ENCODE measurements around the gene KLRC1.
A peak's percentile ranks its signal among the peaks of the same experiment; 100 is the strongest.
"Not testable (repeated sequence)": the region's sequence is repeated elsewhere in the genome, so short reads cannot be mapped to it uniquely, and the experiment has no call there.

The KLRC1 gene

GRCh38 chr12:10409392-10409791 lies 43.8 kb downstream of the KLRC1 start, which contains the start of gene KLRC4:
TSS of gene KLRC4 (minus strand) at chr12:10409757. CDS start at chr12:10409575, 182 bp downstream.
- DNase-seq (ENCODE audit: insufficient read length, low spot score) (no peak), FAIRE-seq (no peak)
- no peak for TF ChIP-seq POLR2AphosphoS5 (IDR thresholded peaks at IDR 0.05; ENCODE audit: low read depth, low read length)
- no peak for TF ChIP-seq PAX5 (IDR thresholded peaks at IDR 0.05; ENCODE audit: insufficient read depth, low read length, severe bottlenecking)
- no peak for TF ChIP-seq POLR2A (IDR thresholded peaks at IDR 0.05; ENCODE audit: low read depth, low read length)
- TF ChIP-seq SPI1 (IDR thresholded peaks at IDR 0.05; ENCODE audit: low read depth, low read length) = no peak
- no peak for TF ChIP-seq POU2F2 (IDR thresholded peaks at IDR 0.05; ENCODE audit: low read depth, low read length)
- no peak for TF ChIP-seq TAF1 (IDR thresholded peaks at IDR 0.05; ENCODE audit: low read depth, low read length)

GRCh38 chr12:10408842-10409241 lies 44.3 kb downstream of the KLRC1 start:
- FAIRE-seq (no peak), DNase-seq (ENCODE audit: insufficient read length, low spot score) (no peak)
- no peak for TF ChIP-seq POU2F2 (IDR thresholded peaks at IDR 0.05; ENCODE audit: low read depth, low read length)

GRCh38 chr12:10406725-10407124 lies 46.5 kb downstream of the KLRC1 start:
- no peak for TF ChIP-seq SPI1 (IDR thresholded peaks at IDR 0.05; ENCODE audit: low read depth, low read length)
- no peak for TF ChIP-seq PAX5 (IDR thresholded peaks at IDR 0.05; ENCODE audit: insufficient read depth, low read length, severe bottlenecking)
- TF ChIP-seq POLR2AphosphoS5 (IDR thresholded peaks at IDR 0.05; ENCODE audit: low read depth, low read length) = no peak
- no peak for TF ChIP-seq POU2F2 (IDR thresholded peaks at IDR 0.05; ENCODE audit: low read depth, low read length)
- no peak for TF ChIP-seq TAF1 (IDR thresholded peaks at IDR 0.05; ENCODE audit: low read depth, low read length)
- no peak for TF ChIP-seq POLR2A (IDR thresholded peaks at IDR 0.05; ENCODE audit: low read depth, low read length)
- FAIRE-seq = peak; percentile 62
- DNase-seq (ENCODE audit: insufficient read length, low spot score) = no peak

- TF ChIP-seq POLR2A (IDR thresholded peaks at IDR 0.05; ENCODE audit: low read depth, low read length) (no peak), TAF1 (IDR thresholded peaks at IDR 0.05; ENCODE audit: low read depth, low read length) (no peak), PAX5 (IDR thresholded peaks at IDR 0.05; ENCODE audit: insufficient read depth, low read length, severe bottlenecking) (no peak), POLR2AphosphoS5 (IDR thresholded peaks at IDR 0.05; ENCODE audit: low read depth, low read length) (no peak), SPI1 (IDR thresholded peaks at IDR 0.05; ENCODE audit: low read depth, low read length) (no peak), POU2F2 (IDR thresholded peaks at IDR 0.05; ENCODE audit: low read depth, low read length) (no peak)
- FAIRE-seq (no peak), DNase-seq (ENCODE audit: insufficient read length, low spot score) (no peak)
These were observed 47.9 kb downstream of the KLRC1 start for GRCh38 chr12:10405294-10405693.

- DNase-seq (ENCODE audit: insufficient read length, low spot score) = no peak
- TF ChIP-seq PAX5 (IDR thresholded peaks at IDR 0.05; ENCODE audit: insufficient read depth, low read length, severe bottlenecking) (no peak), POU2F2 (IDR thresholded peaks at IDR 0.05; ENCODE audit: low read depth, low read length) (no peak), TAF1 (IDR thresholded peaks at IDR 0.05; ENCODE audit: low read depth, low read length) (no peak), POLR2AphosphoS5 (IDR thresholded peaks at IDR 0.05; ENCODE audit: low read depth, low read length) (no peak), SPI1 (IDR thresholded peaks at IDR 0.05; ENCODE audit: low read depth, low read length) (no peak), POLR2A (IDR thresholded peaks at IDR 0.05; ENCODE audit: low read depth, low read length) (no peak)
- FAIRE-seq = no peak
These were observed 48.4 kb downstream of the KLRC1 start for GRCh38 chr12:10404798-10405197.

GRCh38 chr12:10400829-10401228 lies 52.3 kb downstream of the KLRC1 start:
- FAIRE-seq = no peak
- TF ChIP-seq SPI1 (IDR thresholded peaks at IDR 0.05; ENCODE audit: low read depth, low read length) (no peak), TAF1 (IDR thresholded peaks at IDR 0.05; ENCODE audit: low read depth, low read length) (no peak), POLR2AphosphoS5 (IDR thresholded peaks at IDR 0.05; ENCODE audit: low read depth, low read length) (no peak), POU2F2 (IDR thresholded peaks at IDR 0.05; ENCODE audit: low read depth, low read length) (no peak), PAX5 (IDR thresholded peaks at IDR 0.05; ENCODE audit: insufficient read depth, low read length, severe bottlenecking) (no peak), POLR2A (IDR thresholded peaks at IDR 0.05; ENCODE audit: low read depth, low read length) (no peak)
- no peak for DNase-seq (ENCODE audit: insufficient read length, low spot score)

GRCh38 chr12:10398168-10398567 lies 55.0 kb downstream of the KLRC1 start:
- FAIRE-seq (no peak), DNase-seq (ENCODE audit: insufficient read length, low spot score) (no peak)
- no peak for TF ChIP-seq POU2F2 (IDR thresholded peaks at IDR 0.05; ENCODE audit: low read depth, low read length)
- TF ChIP-seq SPI1 (IDR thresholded peaks at IDR 0.05; ENCODE audit: low read depth, low read length) = no peak
- TF ChIP-seq TAF1 (IDR thresholded peaks at IDR 0.05; ENCODE audit: low read depth, low read length) = no peak
- no peak for TF ChIP-seq POLR2A (IDR thresholded peaks at IDR 0.05; ENCODE audit: low read depth, low read length)
- TF ChIP-seq POLR2AphosphoS5 (IDR thresholded peaks at IDR 0.05; ENCODE audit: low read depth, low read length) = no peak
- TF ChIP-seq PAX5 (IDR thresholded peaks at IDR 0.05; ENCODE audit: insufficient read depth, low read length, severe bottlenecking) = no peak

- no peak for FAIRE-seq
- TF ChIP-seq POLR2A (IDR thresholded peaks at IDR 0.05; ENCODE audit: low read depth, low read length) (no peak), TAF1 (IDR thresholded peaks at IDR 0.05; ENCODE audit: low read depth, low read length) (no peak), PAX5 (IDR thresholded peaks at IDR 0.05; ENCODE audit: insufficient read depth, low read length, severe bottlenecking) (no peak), SPI1 (IDR thresholded peaks at IDR 0.05; ENCODE audit: low read depth, low read length) (no peak), POU2F2 (IDR thresholded peaks at IDR 0.05; ENCODE audit: low read depth, low read length) (no peak), POLR2AphosphoS5 (IDR thresholded peaks at IDR 0.05; ENCODE audit: low read depth, low read length) (no peak)
- DNase-seq (ENCODE audit: insufficient read length, low spot score) = no peak
These were observed 55.9 kb downstream of the KLRC1 start for GRCh38 chr12:10397296-10397695.

GRCh38 chr12:10396176-10396575 lies 57.0 kb downstream of the KLRC1 start:
- DNase-seq (ENCODE audit: insufficient read length, low spot score) = not testable (repeated sequence)
- FAIRE-seq = peak; percentile 92

Data from GM12891 (cell line).